G401 (cell line): ENCODE data around the gene ALDH3A1. TPM values are rescaled to one million over a fixed set of nuclear protein-coding genes. Genes with fewer than 3 reads are reported as not detected.

Experiments
- DNase-seq: peaks from one replicate; pipeline ENCODE4 v3.0.0-alpha.2; 2015; ENCODE audit warnings: low spot score
- in situ Hi-C: cut with HindIII; loops from 2 replicates; pipeline ENCODE4 v1.10.0; 2016; ENCODE audit warnings: low sequenced_read_pairs, mixed read lengths
- total RNA-seq: library from RNA; depleted of rRNA; stranded (reverse); fragments of >200 nt; shearing (Covaris generic); gene quantifications from 2 replicates; pipeline ENCODE4 v1.2.3, GENCODE V29; 2014

The ALDH3A1 gene
- total RNA-seq, 1 experiment from 2014 or later = not detected

GRCh38 chr17:19744492-19744891, 3.6 kb downstream of the ALDH3A1 start:
- no peak for DNase-seq
- in situ Hi-C loops = no loop called here

GRCh38 chr17:19743101-19744100, 4.7 kb downstream of the ALDH3A1 start:
- no peak for DNase-seq
- in situ Hi-C loops = no loop called here

GRCh38 chr17:19742495-19742894, 5.6 kb downstream of the ALDH3A1 start:
- no peak for DNase-seq
- in situ Hi-C loops = no loop called here

GRCh38 chr17:19741832-19742457, 6.2 kb downstream of the ALDH3A1 start:
- no peak for DNase-seq
- in situ Hi-C loops = no loop called here

- DNase-seq = no peak
- in situ Hi-C loops = no loop called here
Observed at GRCh38 chr17:19740933-19741332, 7.2 kb downstream of the ALDH3A1 start.

- no peak for DNase-seq
- in situ Hi-C loops = no loop called here
Observed at GRCh38 chr17:19739241-19740201, 8.6 kb downstream of the ALDH3A1 start.

- in situ Hi-C loops = no loop called here
- no peak for DNase-seq
Observed at GRCh38 chr17:19738757-19739156, 9.3 kb downstream of the ALDH3A1 start.

GRCh38 chr17:19738073-19738449, 10.0 kb downstream of the ALDH3A1 start:
- no peak for DNase-seq
- in situ Hi-C loops = no loop called here

GRCh38 chr17:19737305-19738072, 10.6 kb downstream of the ALDH3A1 start:
- in situ Hi-C loops = no loop called here
- DNase-seq = no peak

- in situ Hi-C loops = no loop called here
- DNase-seq = no peak
Observed at GRCh38 chr17:19736071-19736470, 12.0 kb downstream of the ALDH3A1 start.

GRCh38 chr17:19733953-19734526, 14.1 kb downstream of the ALDH3A1 start:
- no peak for DNase-seq
- in situ Hi-C loops = no loop called here

- in situ Hi-C loops = no loop called here
- DNase-seq = no peak
Observed at GRCh38 chr17:19731626-19732025, 16.5 kb downstream of the ALDH3A1 start.

GRCh38 chr17:19730843-19731242, 17.3 kb downstream of the ALDH3A1 start:
- no peak for DNase-seq
- in situ Hi-C loops = no loop called here

GRCh38 chr17:19729900-19730299, 18.2 kb downstream of the ALDH3A1 start:
- no peak for DNase-seq
- in situ Hi-C loops = no loop called here

- in situ Hi-C loops = no loop called here
- peak; percentile 81 for DNase-seq
Observed at GRCh38 chr17:19728084-19728495, 20.0 kb downstream of the ALDH3A1 start.

- in situ Hi-C loops = no loop called here
- DNase-seq = peak; percentile 54
Observed at GRCh38 chr17:19727501-19728078, 20.5 kb downstream of the ALDH3A1 start.

- in situ Hi-C loops = no loop called here
- DNase-seq = no peak
Observed at GRCh38 chr17:19726631-19727376, 21.3 kb downstream of the ALDH3A1 start.
